ENCODE results near the gene TAF4.
"Not testable (repeated sequence)": the region's sequence is repeated elsewhere in the genome, so short reads cannot be mapped to it uniquely, and the experiment has no call there.

TAF4 gene

GRCh38 chr20:61980647-61981583 is 84.8 kb downstream of the TAF4 start:
- DNase-seq (ENCODE audit: low read depth in 2 of 2) = no peak

- DNase-seq (ENCODE audit: low read depth in 2 of 2) = no peak
These were observed 85.7 kb downstream of the TAF4 start for GRCh38 chr20:61979701-61980635.

GRCh38 chr20:61979090-61979489 is 86.6 kb downstream of the TAF4 start:
- DNase-seq (ENCODE audit: low read depth in 2 of 2) = no peak

GRCh38 chr20:61978491-61978890 is 87.2 kb downstream of the TAF4 start:
- DNase-seq (ENCODE audit: low read depth in 2 of 2) = no peak

GRCh38 chr20:61977419-61977786 is 88.3 kb downstream of the TAF4 start:
- no peak for DNase-seq (ENCODE audit: low read depth in 2 of 2)

GRCh38 chr20:61976644-61977418 is 88.8 kb downstream of the TAF4 start:
- no peak for DNase-seq (ENCODE audit: low read depth in 2 of 2)

- no peak for DNase-seq (ENCODE audit: low read depth in 2 of 2)
These were observed 89.4 kb downstream of the TAF4 start for GRCh38 chr20:61976263-61976643.

GRCh38 chr20:61975407-61976129 is 90.1 kb downstream of the TAF4 start:
- no peak for DNase-seq (ENCODE audit: low read depth in 2 of 2)

- DNase-seq (ENCODE audit: low read depth in 2 of 2) = no peak
These were observed 91.4 kb downstream of the TAF4 start for GRCh38 chr20:61974357-61974665.

GRCh38 chr20:61973515-61974356 is 91.9 kb downstream of the TAF4 start:
- DNase-seq (ENCODE audit: low read depth in 2 of 2) = no peak

- no peak for DNase-seq (ENCODE audit: low read depth in 2 of 2)
These were observed 92.8 kb downstream of the TAF4 start for GRCh38 chr20:61972636-61973508.

- DNase-seq (ENCODE audit: low read depth in 2 of 2) = not testable (repeated sequence)
These were observed 94.1 kb downstream of the TAF4 start for GRCh38 chr20:61971595-61971994.

GRCh38 chr20:61970357-61970756 is 95.3 kb downstream of the TAF4 start:
- DNase-seq (ENCODE audit: low read depth in 2 of 2) = no peak

- no peak for DNase-seq (ENCODE audit: low read depth in 2 of 2)
These were observed 95.9 kb downstream of the TAF4 start for GRCh38 chr20:61969806-61970205.

- no peak for DNase-seq (ENCODE audit: low read depth in 2 of 2)
These were observed 96.7 kb downstream of the TAF4 start for GRCh38 chr20:61968932-61969331.

- no peak for DNase-seq (ENCODE audit: low read depth in 2 of 2)
These were observed 97.5 kb downstream of the TAF4 start for GRCh38 chr20:61968036-61968810.

- DNase-seq (ENCODE audit: low read depth in 2 of 2) = no peak
These were observed 98.4 kb downstream of the TAF4 start for GRCh38 chr20:61967300-61967699.

GRCh38 chr20:61966492-61967244 is 99.0 kb downstream of the TAF4 start:
- no peak for DNase-seq (ENCODE audit: low read depth in 2 of 2)

All from stimulated activated CD8-positive, alpha-beta memory T cell treated with anti-CD3 and anti-CD28 coated beads, Interleukin-2, amount 100 ng/mL, for 48 hours (primary cell).